Panc1 (cell line): ENCODE results near the gene VTI1A. TPM values are rescaled to one million over a fixed set of nuclear protein-coding genes. Genes with fewer than 3 reads are reported as not detected.

Experiments
- ATAC-seq: fragments of 200-7000 bp; cut with Tn5 transposase; 2 replicates; pipeline ENCODE4 v1.9.1; 2020; ENCODE audit warnings: mild to moderate bottlenecking, moderate library complexity
- BruUV-seq: library from RNA; stranded (reverse); fragments of 400-500 nt; replicated peaks from 2 replicates; lab custom pipeline; 2021; lab: Mats Ljungman, UMichigan
- CTCF ChIA-PET: fragments of 300-600 bp; sonication (Branson Sonifier 250); formaldehyde crosslinking; loops from one replicate; lab custom pipeline; 2022; ENCODE audit warnings: antibody characterized with exemption; lab: Charles Lee
- POLR2A ChIA-PET: fragments of 300-600 bp; sonication (Branson Sonifier 250); formaldehyde crosslinking; loops from one replicate; lab custom pipeline; 2022; ENCODE audit warnings: antibody characterized with exemption; lab: Charles Lee
- DNase-seq: peaks from one replicate; pipeline ENCODE4 v3.0.0-alpha.2; 2010; ENCODE audit warnings: low read depth, low spot score
- H3K27ac ChIP-seq: 2 replicates; pipeline ENCODE4 v1.5.1; 2011; ENCODE audit warnings: mild to moderate bottlenecking, low read length, inconsistent platforms
- H3K27me3 ChIP-seq: fragments of 200-500 bp; sonication (Bioruptor generic); 2 replicates; pipeline ENCODE4 v1.6.0; 2014; ENCODE audit warnings: low read length, inconsistent platforms; ENCODE audit not compliant: control insufficient read depth, insufficient read depth
- H3K36me3 ChIP-seq: fragments of 200-500 bp; sonication (Bioruptor generic); 2 replicates; pipeline ENCODE4 v1.5.1; 2014; ENCODE audit warnings: inconsistent platforms, mild to moderate bottlenecking, low read length, moderate library complexity; ENCODE audit not compliant: control insufficient read depth, insufficient read depth
- H3K4me1 ChIP-seq: 2 replicates; pipeline ENCODE4 v1.5.1; 2011; ENCODE audit warnings: inconsistent platforms, mild to moderate bottlenecking, low read length, moderate library complexity; ENCODE audit not compliant: control insufficient read depth, insufficient read depth
- H3K4me3 ChIP-seq, 2 experiments: 2 replicates each; pipeline ENCODE4 v1.5.1; 2011 to 2012; ENCODE audit warnings: low read depth in 2 of 2, low read length in 2 of 2, mild to moderate bottlenecking in 2 of 2, inconsistent platforms in 1 of 2, moderate library complexity in 1 of 2
- H3K9me3 ChIP-seq: fragments of 200-500 bp; sonication (Bioruptor generic); 2 replicates; pipeline ENCODE4 v1.5.1; 2014; ENCODE audit warnings: low read depth, mild to moderate bottlenecking, inconsistent platforms, low read length, moderate library complexity; ENCODE audit not compliant: control insufficient read depth, insufficient read depth
- POLR2AphosphoS5 ChIP-seq: IDR thresholded peaks from 2 replicates; pipeline ENCODE4 v1.6.1; 2012; ENCODE audit warnings: mild to moderate bottlenecking, low read depth, low read length, moderate library complexity
- SIN3A ChIP-seq: IDR thresholded peaks from 2 replicates; pipeline ENCODE4 v1.6.1; 2012; ENCODE audit warnings: low read depth, mild to moderate bottlenecking, low read length, moderate library complexity, borderline replicate concordance; ENCODE audit not compliant: insufficient read depth
- TCF7L2 ChIP-seq: IDR thresholded peaks from 2 replicates; pipeline ENCODE4 v1.6.1; 2011; ENCODE audit warnings: mild to moderate bottlenecking, low read depth, low read length, inconsistent platforms
- in situ Hi-C: cut with HindIII; loops from 2 replicates; pipeline ENCODE4 v1.10.0; 2016; ENCODE audit warnings: low sequenced_read_pairs, low pct_unique_long_range_greater_than_20kb
- intact Hi-C: fragments of 100-400 bp; cut with micrococcal nuclease; formaldehyde crosslinking; loops from one replicate; pipeline ENCODE4 v1.10.0; 2022; ENCODE audit not compliant: unreplicated experiment
- total RNA-seq: library from RNA; stranded (reverse); gene quantifications from one replicate; pipeline ENCODE4 v1.2.1, GENCODE V29; 2021; ENCODE audit not compliant: unreplicated experiment
- TF ChIP-seq, protein P1 (sequence below), 2 experiments: IDR thresholded peaks; 2 replicates each; pipeline ENCODE4 v1.6.1; 2011 to 2012; ENCODE audit warnings: low read depth in 2 of 2, control low read depth in 1 of 2, low read length in 1 of 2, mild to moderate bottlenecking in 1 of 2, moderate library complexity in 1 of 2; ENCODE audit not compliant: insufficient read depth in 1 of 2
- TF ChIP-seq, protein P2 (sequence below): fragments of 450-650 bp; IDR thresholded peaks from 2 replicates; pipeline ENCODE4 v1.5.1; 2017; ENCODE audit warnings: mild to moderate bottlenecking

VTI1A gene
- total RNA-seq, 1 experiment from 2014 or later: 36.3 TPM

DNA sequence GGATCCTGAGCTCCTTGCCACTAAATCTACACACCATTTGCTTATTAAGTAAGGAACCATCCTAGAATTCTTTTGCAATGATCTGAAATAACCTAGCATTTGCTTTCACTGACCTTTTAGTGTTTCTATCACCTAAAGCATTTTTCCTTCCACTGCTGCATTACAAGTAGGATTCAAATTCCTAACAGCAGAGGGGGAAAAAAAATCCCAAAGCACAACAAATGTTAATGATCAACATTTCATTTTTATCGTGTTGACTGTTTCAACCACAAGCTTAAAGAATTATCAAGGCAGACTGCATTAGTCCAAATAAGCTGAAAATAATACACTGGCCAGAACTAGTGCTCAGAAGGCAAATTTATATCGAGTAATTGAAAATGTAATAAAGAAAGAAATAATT is 328.4 kb downstream of the VTI1A start:
- H3K4me1 ChIP-seq: peaks cover 41% of the 10 kb centered on the region
- ChIA-PET CTCF (interaction anchor here (0.6 kb wide), 1 partner anchor 353 kb away, joined by 5 read pairs; no protein-coding TSS in a partner anchor), POLR2A (interaction anchor here (0.6 kb wide), 1 partner anchor 286 kb away, joined by 3 read pairs; no protein-coding TSS in a partner anchor)
- BruUV-seq: no TSS peak
- no peak for DNase-seq
- H3K9me3 ChIP-seq: no peaks in the 10 kb centered on the region
- intact Hi-C loops (loop anchor here (10.0 kb wide), 1 partner anchor 211 kb away; no protein-coding TSS in a partner anchor), in situ Hi-C loops (no loop called here)
- H3K36me3 ChIP-seq: no peaks in the 10 kb centered on the region
- H3K4me3 ChIP-seq: no peak overlapping the region
- H3K27me3 ChIP-seq: no peaks in the 10 kb centered on the region
- ATAC-seq: no peak
- peak overlapping the region; percentile 62 for H3K27ac ChIP-seq
- TF ChIP-seq SIN3A (no peak), TCF7L2 (no peak), POLR2AphosphoS5 (no peak)
- TF ChIP-seq, protein P1, sequence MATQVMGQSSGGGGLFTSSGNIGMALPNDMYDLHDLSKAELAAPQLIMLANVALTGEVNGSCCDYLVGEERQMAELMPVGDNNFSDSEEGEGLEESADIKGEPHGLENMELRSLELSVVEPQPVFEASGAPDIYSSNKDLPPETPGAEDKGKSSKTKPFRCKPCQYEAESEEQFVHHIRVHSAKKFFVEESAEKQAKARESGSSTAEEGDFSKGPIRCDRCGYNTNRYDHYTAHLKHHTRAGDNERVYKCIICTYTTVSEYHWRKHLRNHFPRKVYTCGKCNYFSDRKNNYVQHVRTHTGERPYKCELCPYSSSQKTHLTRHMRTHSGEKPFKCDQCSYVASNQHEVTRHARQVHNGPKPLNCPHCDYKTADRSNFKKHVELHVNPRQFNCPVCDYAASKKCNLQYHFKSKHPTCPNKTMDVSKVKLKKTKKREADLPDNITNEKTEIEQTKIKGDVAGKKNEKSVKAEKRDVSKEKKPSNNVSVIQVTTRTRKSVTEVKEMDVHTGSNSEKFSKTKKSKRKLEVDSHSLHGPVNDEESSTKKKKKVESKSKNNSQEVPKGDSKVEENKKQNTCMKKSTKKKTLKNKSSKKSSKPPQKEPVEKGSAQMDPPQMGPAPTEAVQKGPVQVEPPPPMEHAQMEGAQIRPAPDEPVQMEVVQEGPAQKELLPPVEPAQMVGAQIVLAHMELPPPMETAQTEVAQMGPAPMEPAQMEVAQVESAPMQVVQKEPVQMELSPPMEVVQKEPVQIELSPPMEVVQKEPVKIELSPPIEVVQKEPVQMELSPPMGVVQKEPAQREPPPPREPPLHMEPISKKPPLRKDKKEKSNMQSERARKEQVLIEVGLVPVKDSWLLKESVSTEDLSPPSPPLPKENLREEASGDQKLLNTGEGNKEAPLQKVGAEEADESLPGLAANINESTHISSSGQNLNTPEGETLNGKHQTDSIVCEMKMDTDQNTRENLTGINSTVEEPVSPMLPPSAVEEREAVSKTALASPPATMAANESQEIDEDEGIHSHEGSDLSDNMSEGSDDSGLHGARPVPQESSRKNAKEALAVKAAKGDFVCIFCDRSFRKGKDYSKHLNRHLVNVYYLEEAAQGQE (IDR thresholded peaks at IDR 0.05; ENCODE audit: insufficient read depth in 1 of 2, low read depth in 2 of 2, low read length in 1 of 2): no peak
- TF ChIP-seq, protein P2, sequence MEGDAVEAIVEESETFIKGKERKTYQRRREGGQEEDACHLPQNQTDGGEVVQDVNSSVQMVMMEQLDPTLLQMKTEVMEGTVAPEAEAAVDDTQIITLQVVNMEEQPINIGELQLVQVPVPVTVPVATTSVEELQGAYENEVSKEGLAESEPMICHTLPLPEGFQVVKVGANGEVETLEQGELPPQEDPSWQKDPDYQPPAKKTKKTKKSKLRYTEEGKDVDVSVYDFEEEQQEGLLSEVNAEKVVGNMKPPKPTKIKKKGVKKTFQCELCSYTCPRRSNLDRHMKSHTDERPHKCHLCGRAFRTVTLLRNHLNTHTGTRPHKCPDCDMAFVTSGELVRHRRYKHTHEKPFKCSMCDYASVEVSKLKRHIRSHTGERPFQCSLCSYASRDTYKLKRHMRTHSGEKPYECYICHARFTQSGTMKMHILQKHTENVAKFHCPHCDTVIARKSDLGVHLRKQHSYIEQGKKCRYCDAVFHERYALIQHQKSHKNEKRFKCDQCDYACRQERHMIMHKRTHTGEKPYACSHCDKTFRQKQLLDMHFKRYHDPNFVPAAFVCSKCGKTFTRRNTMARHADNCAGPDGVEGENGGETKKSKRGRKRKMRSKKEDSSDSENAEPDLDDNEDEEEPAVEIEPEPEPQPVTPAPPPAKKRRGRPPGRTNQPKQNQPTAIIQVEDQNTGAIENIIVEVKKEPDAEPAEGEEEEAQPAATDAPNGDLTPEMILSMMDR: peak; percentile 36; the same call in 1 of the 2 replicates

DNA sequence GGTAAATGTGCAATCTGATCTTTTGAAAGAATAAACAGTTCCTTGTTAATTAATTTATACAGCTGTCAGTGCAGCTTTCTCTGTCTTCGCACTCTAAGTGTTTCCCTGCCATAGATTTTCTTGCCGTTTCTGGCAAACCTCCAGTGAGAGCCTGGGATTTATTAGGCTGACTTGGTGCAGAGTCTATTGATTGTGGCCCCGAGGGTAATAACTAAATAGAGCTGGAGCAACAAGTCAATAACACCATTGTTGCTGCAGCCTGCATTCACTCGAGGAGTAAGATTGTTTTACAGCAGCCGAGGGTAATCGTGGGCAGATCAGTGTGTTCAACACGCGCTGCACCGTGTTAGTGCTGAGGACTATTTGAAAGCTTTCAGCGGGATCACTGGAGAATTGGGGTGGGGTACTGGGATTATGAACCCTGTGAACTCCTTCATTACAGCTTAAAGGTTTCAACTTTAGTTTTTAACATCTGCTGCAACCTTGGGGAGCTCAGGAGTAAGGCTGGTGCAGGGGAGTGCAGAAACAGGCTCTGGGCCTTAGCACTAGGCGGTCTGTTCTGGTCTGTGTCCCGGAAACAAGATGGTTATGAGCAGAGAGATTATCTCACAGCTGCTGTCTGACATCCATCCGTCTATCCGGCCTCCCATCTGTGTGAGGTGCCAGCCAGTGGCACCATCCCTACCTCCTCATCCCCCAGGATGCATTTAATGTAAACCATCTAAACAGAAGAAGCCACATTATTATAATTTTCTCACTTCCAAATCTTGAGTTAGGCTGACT is 329.1 kb downstream of the VTI1A start:
- Histone ChIP-seq H3K4me1 (peaks cover 41% of the 10 kb centered on the region), H3K9me3 (no peaks in the 10 kb centered on the region), H3K27ac (peak overlapping the region; percentile 62), H3K4me3 (no peak overlapping the region), H3K27me3 (no peaks in the 10 kb centered on the region), H3K36me3 (no peaks in the 10 kb centered on the region)
- no TSS peak for BruUV-seq
- intact Hi-C loops (loop anchor here (10.0 kb wide), 1 partner anchor 211 kb away; no protein-coding TSS in a partner anchor), in situ Hi-C loops (no loop called here)
- ChIA-PET POLR2A (interaction anchor here (0.6 kb wide), 1 partner anchor 14 kb away, joined by 3 read pairs; no protein-coding TSS in a partner anchor), CTCF (interaction anchor here (0.7 kb wide), 1 partner anchor 58 kb away, joined by 8 read pairs; no protein-coding TSS in a partner anchor)
- TF ChIP-seq, protein P1 (IDR thresholded peaks at IDR 0.05; ENCODE audit: insufficient read depth in 1 of 2, low read depth in 2 of 2, low read length in 1 of 2): no peak
- TF ChIP-seq TCF7L2: peak; percentile 49; the same call in 1 of the 2 replicates
- peak; percentile 79 for ATAC-seq
- no peak for DNase-seq
